OCI-LY7 (cell line): ENCODE results near the gene CENPU. TPM values are rescaled to one million over a fixed set of nuclear protein-coding genes. Genes with fewer than 3 reads are reported as not detected.

Experiments
- BruUV-seq: library from RNA; stranded (reverse); fragments of 400-500 nt; replicated peaks from 2 replicates; lab custom pipeline; 2021; lab: Mats Ljungman, UMichigan
- CTCF ChIA-PET: fragments of 300-600 bp; sonication (Branson Sonifier 250); formaldehyde crosslinking; loops from one replicate; lab custom pipeline; 2022; ENCODE audit warnings: antibody characterized with exemption; ENCODE audit not compliant: unreplicated experiment; lab: Charles Lee
- POLR2A ChIA-PET: fragments of 300-600 bp; sonication (Branson Sonifier 250); formaldehyde crosslinking; loops from one replicate; lab custom pipeline; 2022; ENCODE audit warnings: antibody characterized with exemption; lab: Charles Lee
- DNase-seq: peaks from one replicate; pipeline ENCODE4 v3.0.0-alpha.2; 2015; ENCODE audit warnings: low spot score
- H2AFZ ChIP-seq: fragments of 200-600 bp; sonication (generic), shearing (Covaris generic); 2 replicates; pipeline ENCODE4 v1.6.1; 2014; ENCODE audit warnings: mild to moderate bottlenecking, antibody characterized with exemption, low read length, moderate library complexity
- H3K27ac ChIP-seq: fragments of 200-600 bp; sonication (generic); 2 replicates; pipeline ENCODE4 v1.5.1; 2014; ENCODE audit warnings: mixed run types, low read depth, mild to moderate bottlenecking, moderate library complexity, low read length, inconsistent platforms; ENCODE audit not compliant: poor library complexity, severe bottlenecking
- H3K36me3 ChIP-seq: fragments of 200-600 bp; sonication (generic); 2 replicates; pipeline ENCODE4 v1.6.1; 2014; ENCODE audit warnings: mild to moderate bottlenecking, antibody characterized with exemption, low read length, moderate library complexity, mixed read lengths; ENCODE audit not compliant: insufficient read depth
- H3K4me1 ChIP-seq: fragments of 200-600 bp; sonication (generic); 2 replicates; pipeline ENCODE4 v1.5.1; 2014; ENCODE audit warnings: mild to moderate bottlenecking, low read length; ENCODE audit not compliant: insufficient read depth, poor library complexity, severe bottlenecking
- H3K4me2 ChIP-seq: fragments of 200-600 bp; sonication (generic); 2 replicates; pipeline ENCODE4 v1.6.1; 2014; ENCODE audit warnings: mild to moderate bottlenecking, low read length
- H3K4me3 ChIP-seq: fragments of 200-600 bp; sonication (generic); 2 replicates; pipeline ENCODE4 v1.5.1; 2014; ENCODE audit warnings: mild to moderate bottlenecking, low read depth, low read length; ENCODE audit not compliant: poor library complexity, severe bottlenecking
- H3K79me2 ChIP-seq: fragments of 200-600 bp; sonication (generic); 2 replicates; pipeline ENCODE4 v1.6.1; 2016; ENCODE audit warnings: low read depth, mild to moderate bottlenecking, low read length, moderate library complexity, mixed read lengths; ENCODE audit not compliant: insufficient read depth
- H3K9me2 ChIP-seq: fragments of 200-600 bp; sonication (generic); 2 replicates; pipeline ENCODE4 v1.6.1; 2016; ENCODE audit warnings: mild to moderate bottlenecking, low read length, mixed read lengths; ENCODE audit not compliant: insufficient read depth
- H3K9me3 ChIP-seq: fragments of 200-600 bp; sonication (generic); 2 replicates; pipeline ENCODE4 v1.6.1; 2014; ENCODE audit warnings: mild to moderate bottlenecking, mixed run types, low read length, mixed read lengths
- H4K20me1 ChIP-seq: fragments of 200-600 bp; sonication (generic); 2 replicates; pipeline ENCODE4 v1.6.1; 2014; ENCODE audit warnings: mild to moderate bottlenecking, antibody characterized with exemption, low read length, moderate library complexity, mixed read lengths; ENCODE audit not compliant: insufficient read depth
- EZH2phosphoT487 ChIP-seq: fragments of 200-600 bp; sonication (generic); IDR thresholded peaks from 2 replicates; pipeline ENCODE4 v1.6.1; 2018; ENCODE audit warnings: low read depth, borderline replicate concordance, mild to moderate bottlenecking, mixed run types, antibody characterized with exemption, low read length, moderate library complexity, mixed read lengths
- intact Hi-C: fragments of 100-400 bp; cut with micrococcal nuclease; formaldehyde crosslinking; loops from one replicate; pipeline ENCODE4 v1.10.0; 2022; ENCODE audit not compliant: unreplicated experiment
- total RNA-seq, 2 experiments: library from RNA; depleted of rRNA in 1 of 2; stranded (reverse); fragments of >200 nt in 1 of 2; shearing (Covaris generic) in 1 of 2; gene quantifications; 2 replicates each; pipeline ENCODE4 v1.2.3, GENCODE V29; 2014 to 2022
- TF ChIP-seq, protein P1 (sequence below): fragments of 200-600 bp; sonication (generic); conservative IDR thresholded peaks from 2 replicates; pipeline ENCODE4 v1.5.1; 2014; ENCODE audit warnings: mild to moderate bottlenecking, antibody characterized with exemption, low read length, moderate library complexity, mixed read lengths

CENPU gene
- total RNA-seq, 2 experiments from 2014 or later, result 83.9 to 132 TPM

DNA sequence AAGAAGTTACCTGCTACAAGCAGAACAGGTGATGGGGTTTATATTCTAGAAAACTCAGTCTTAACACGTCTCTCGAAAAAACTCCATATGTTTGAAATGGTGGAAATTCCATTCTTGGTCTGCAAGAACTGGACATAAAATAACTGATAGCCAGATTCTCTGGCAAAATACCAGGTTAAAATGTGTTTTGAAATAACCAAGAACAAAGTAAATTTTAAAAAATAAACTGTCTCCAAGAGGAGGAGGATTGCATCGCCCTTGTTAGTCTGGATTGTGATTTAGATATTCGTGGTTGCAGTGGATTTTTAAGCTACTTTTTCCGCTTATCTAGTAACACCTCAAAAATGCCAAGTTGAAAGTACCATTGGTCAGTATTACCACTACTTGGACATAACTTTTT, 40.8 kb downstream of the CENPU start:
- Histone ChIP-seq H3K4me3 (no peak overlapping the region), H4K20me1 (no peaks in the 10 kb centered on the region), H3K79me2 (no peaks in the 10 kb centered on the region), H2AFZ (no peak overlapping the region), H3K9me2 (no peaks in the 10 kb centered on the region), H3K27ac (no peak overlapping the region), H3K4me2 (no peak overlapping the region), H3K4me1 (no peaks in the 10 kb centered on the region), H3K36me3 (peaks cover 72% of the 10 kb centered on the region), H3K9me3 (no peaks in the 10 kb centered on the region)
- DNase-seq, result no peak
- ChIA-PET POLR2A (interaction anchor here (1.1 kb wide), 1 partner anchor 30 kb away, joined by 4 read pairs; no protein-coding TSS in a partner anchor), CTCF (no interaction called here)
- intact Hi-C loops, result no loop called here
- TF ChIP-seq EZH2phosphoT487, result no peak
- TF ChIP-seq, protein P1, sequence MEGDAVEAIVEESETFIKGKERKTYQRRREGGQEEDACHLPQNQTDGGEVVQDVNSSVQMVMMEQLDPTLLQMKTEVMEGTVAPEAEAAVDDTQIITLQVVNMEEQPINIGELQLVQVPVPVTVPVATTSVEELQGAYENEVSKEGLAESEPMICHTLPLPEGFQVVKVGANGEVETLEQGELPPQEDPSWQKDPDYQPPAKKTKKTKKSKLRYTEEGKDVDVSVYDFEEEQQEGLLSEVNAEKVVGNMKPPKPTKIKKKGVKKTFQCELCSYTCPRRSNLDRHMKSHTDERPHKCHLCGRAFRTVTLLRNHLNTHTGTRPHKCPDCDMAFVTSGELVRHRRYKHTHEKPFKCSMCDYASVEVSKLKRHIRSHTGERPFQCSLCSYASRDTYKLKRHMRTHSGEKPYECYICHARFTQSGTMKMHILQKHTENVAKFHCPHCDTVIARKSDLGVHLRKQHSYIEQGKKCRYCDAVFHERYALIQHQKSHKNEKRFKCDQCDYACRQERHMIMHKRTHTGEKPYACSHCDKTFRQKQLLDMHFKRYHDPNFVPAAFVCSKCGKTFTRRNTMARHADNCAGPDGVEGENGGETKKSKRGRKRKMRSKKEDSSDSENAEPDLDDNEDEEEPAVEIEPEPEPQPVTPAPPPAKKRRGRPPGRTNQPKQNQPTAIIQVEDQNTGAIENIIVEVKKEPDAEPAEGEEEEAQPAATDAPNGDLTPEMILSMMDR, result no peak
- BruUV-seq, result no TSS peak

GRCh38 chr4:184689681-184690080, 44.2 kb downstream of the CENPU start:
- no peak overlapping the region for H3K4me2 ChIP-seq
- no peak overlapping the region for H3K27ac ChIP-seq
- peaks cover 39% of the 10 kb centered on the region for H3K36me3 ChIP-seq
- no peaks in the 10 kb centered on the region for H3K9me2 ChIP-seq
- no TSS peak for BruUV-seq
- ChIA-PET POLR2A (interaction anchor here (0.6 to 0.7 kb wide), 2 partner anchors 18 to 70 kb away, joined by 6 to 8 read pairs; no protein-coding TSS in a partner anchor), CTCF (interaction anchor here (0.6 to 0.8 kb wide), 2 partner anchors 14 to 44 kb away, joined by 3 read pairs; partner anchors contain the start of gene CENPU)
- no peak for DNase-seq
- H2AFZ ChIP-seq, result no peak overlapping the region
- intact Hi-C loops, result no loop called here
- TF ChIP-seq EZH2phosphoT487, result no peak
- TF ChIP-seq, protein P1, result no peak
- no peaks in the 10 kb centered on the region for H4K20me1 ChIP-seq
- no peaks in the 10 kb centered on the region for H3K9me3 ChIP-seq
- H3K79me2 ChIP-seq, result no peaks in the 10 kb centered on the region
- H3K4me1 ChIP-seq, result no peaks in the 10 kb centered on the region
- no peak overlapping the region for H3K4me3 ChIP-seq

- BruUV-seq, result no TSS peak
- no peak overlapping the region for H3K4me2 ChIP-seq
- H3K4me1 ChIP-seq, result no peaks in the 10 kb centered on the region
- no peaks in the 10 kb centered on the region for H3K9me2 ChIP-seq
- H3K4me3 ChIP-seq, result no peak overlapping the region
- H3K27ac ChIP-seq, result no peak overlapping the region
- no peaks in the 10 kb centered on the region for H3K9me3 ChIP-seq
- H3K79me2 ChIP-seq, result no peaks in the 10 kb centered on the region
- TF ChIP-seq EZH2phosphoT487, result no peak
- TF ChIP-seq, protein P1, result no peak
- H4K20me1 ChIP-seq, result no peaks in the 10 kb centered on the region
- H2AFZ ChIP-seq, result no peak overlapping the region
- peaks cover 27% of the 10 kb centered on the region; the same call in 1 of the 2 replicates for H3K36me3 ChIP-seq
- ChIA-PET POLR2A (interaction anchor here (0.6 to 0.7 kb wide), 3 partner anchors 20 to 969 kb away, joined by 3 to 5 read pairs (median 3); no protein-coding TSS in a partner anchor), CTCF (no interaction called here)
- intact Hi-C loops, result no loop called here
- no peak for DNase-seq
These were observed 45.4 kb downstream of the CENPU start for GRCh38 chr4:184688447-184688846.
